D721Med (cell line): ENCODE results near the gene PRLR.

ENCODE experiments used
- DNase-seq: peaks from one replicate; pipeline ENCODE4 v3.0.0; 2011; ENCODE audit warnings: low spot score; ENCODE audit not compliant: insufficient read length
- FAIRE-seq: peaks from 2 replicates; lab custom pipeline; 2011; peaks lifted over from hg19 to GRCh38; lab: Jason Lieb, UNC
- TF ChIP-seq, protein P1 (sequence below): IDR thresholded peaks from 2 replicates; pipeline ENCODE4 v1.5.1; 2012; ENCODE audit warnings: mild to moderate bottlenecking, control low read depth; ENCODE audit not compliant: insufficient read depth; ENCODE audit errors: missing control alignments

PRLR gene

DNA sequence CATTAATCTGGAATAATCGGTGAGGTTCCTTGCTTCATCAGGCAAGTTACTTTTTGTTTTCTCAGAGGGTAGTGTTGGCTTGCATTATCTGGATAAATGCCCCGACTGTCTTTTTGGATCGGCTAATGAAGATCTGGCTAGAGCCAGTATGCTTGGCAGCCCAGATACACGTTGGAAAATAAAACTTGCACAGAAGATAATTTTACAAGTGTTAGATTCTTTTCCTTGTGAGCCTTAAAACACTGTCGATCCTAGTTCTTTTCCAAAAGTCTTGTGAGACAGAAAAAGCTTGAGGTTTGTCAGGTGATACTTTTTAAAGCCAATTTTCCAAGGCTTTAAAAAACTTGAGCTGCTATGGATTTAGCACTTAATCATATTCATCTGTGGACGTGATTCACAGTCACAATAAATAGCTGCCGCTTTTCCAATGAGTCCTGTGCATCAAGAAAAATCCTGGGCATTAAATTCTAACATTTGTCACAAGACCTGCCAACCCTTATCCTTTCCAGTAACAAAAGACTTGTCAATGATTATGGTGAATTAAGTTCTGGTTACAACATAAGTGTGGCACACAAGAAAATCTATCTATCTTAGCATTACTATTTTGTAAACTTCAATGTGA, 68.5 kb downstream of the PRLR start:
- TF ChIP-seq, protein P1, sequence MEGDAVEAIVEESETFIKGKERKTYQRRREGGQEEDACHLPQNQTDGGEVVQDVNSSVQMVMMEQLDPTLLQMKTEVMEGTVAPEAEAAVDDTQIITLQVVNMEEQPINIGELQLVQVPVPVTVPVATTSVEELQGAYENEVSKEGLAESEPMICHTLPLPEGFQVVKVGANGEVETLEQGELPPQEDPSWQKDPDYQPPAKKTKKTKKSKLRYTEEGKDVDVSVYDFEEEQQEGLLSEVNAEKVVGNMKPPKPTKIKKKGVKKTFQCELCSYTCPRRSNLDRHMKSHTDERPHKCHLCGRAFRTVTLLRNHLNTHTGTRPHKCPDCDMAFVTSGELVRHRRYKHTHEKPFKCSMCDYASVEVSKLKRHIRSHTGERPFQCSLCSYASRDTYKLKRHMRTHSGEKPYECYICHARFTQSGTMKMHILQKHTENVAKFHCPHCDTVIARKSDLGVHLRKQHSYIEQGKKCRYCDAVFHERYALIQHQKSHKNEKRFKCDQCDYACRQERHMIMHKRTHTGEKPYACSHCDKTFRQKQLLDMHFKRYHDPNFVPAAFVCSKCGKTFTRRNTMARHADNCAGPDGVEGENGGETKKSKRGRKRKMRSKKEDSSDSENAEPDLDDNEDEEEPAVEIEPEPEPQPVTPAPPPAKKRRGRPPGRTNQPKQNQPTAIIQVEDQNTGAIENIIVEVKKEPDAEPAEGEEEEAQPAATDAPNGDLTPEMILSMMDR: no peak
- no peak for DNase-seq
- FAIRE-seq: no peak

DNA sequence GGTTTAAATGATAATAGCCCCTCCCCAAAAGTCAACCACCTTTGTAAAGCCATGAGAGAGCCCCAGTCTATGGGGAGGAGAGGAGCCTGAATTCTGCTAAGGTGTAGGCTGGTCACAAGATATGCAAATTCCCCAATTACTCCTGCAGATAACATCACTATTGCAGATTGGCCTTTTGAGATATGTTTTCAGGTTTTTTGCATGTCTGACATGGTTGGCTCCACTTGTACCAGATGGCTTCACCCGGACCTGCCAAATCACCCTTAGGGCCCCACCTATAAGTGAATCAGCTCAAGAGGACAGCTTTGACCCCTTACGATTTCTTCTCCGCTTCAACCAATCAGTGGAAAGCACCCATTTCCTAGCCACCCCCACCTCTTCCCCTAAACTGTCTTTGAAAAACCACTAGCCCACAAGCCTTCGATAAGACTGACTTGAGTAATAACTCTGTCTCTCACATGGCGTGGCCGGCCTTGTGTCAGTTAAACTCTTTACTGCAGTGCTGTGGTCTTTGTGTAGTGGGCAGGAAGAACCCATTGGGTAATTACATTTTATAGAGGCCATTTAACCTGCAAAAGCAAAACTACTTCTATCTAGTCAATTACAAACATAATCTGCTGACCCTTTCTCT, 69.7 kb downstream of the PRLR start:
- no peak for DNase-seq
- no peak for FAIRE-seq
- TF ChIP-seq, protein P1: no peak

GRCh38 chr5:35159370-35159742, 70.9 kb downstream of the PRLR start:
- TF ChIP-seq, protein P1: no peak
- FAIRE-seq (no peak), DNase-seq (no peak)

GRCh38 chr5:35158622-35159369, 71.5 kb downstream of the PRLR start:
- FAIRE-seq (no peak), DNase-seq (no peak)
- TF ChIP-seq, protein P1: no peak

DNA sequence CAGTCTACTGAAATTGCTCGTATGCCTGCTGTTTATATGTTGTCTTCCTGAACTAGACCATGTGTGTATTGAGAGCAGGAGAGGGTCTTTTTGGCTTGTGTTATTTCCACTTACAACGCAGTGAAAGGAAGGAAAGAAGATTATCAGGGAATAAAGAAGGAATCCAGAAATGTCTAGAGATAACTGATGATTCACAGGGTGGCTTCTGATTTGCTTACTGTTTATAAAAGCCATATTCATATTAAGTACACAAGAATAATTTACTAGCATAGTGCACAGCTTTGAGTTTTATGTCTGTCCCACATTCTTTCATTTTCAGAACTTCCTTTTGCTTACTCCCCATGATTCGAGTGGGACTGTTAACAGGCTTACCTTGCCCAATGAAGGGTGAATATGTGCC, 72.1 kb downstream of the PRLR start:
- FAIRE-seq (no peak), DNase-seq (no peak)
- TF ChIP-seq, protein P1: no peak

DNA sequence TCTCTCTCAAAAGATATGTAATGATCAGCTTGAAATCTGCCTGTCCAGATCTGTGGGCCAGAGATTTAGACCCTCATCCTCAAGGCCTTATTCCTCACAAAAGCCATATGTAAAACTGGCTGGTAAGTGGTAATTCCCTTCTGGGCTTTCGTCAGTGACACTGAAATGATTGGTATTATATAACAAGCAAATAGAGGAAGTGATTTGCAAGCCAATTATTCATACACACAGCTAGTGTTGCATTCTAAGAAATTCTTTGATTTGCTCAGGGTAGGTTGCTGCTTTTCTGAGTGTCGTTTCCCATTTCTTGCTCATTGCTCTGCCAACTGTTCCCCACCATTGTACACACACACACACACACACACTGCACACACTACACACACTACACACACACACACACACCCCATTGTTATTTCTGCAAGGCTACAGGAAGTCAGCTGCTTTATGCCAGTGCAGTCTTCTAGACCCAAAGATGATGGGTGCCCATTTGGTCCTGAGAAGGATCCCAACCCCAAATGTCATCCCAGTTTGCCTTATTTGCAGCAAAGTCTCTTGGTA, 76.8 kb downstream of the PRLR start:
- DNase-seq (no peak), FAIRE-seq (no peak)
- TF ChIP-seq, protein P1: no peak
